GM19023 (cell line): ENCODE measurements around the gene CERS6.
"Not testable (repeated sequence)": the region's sequence is repeated elsewhere in the genome, so short reads cannot be mapped to it uniquely, and the experiment has no call there.

Source experiments
- ATAC-seq: cut with Tn5 transposase; IDR thresholded peaks from one replicate; pipeline ENCODE4 v1.9.1; 2021; ENCODE audit warnings: mild to moderate bottlenecking, moderate library complexity; ENCODE audit not compliant: unreplicated experiment

Gene CERS6

DNA sequence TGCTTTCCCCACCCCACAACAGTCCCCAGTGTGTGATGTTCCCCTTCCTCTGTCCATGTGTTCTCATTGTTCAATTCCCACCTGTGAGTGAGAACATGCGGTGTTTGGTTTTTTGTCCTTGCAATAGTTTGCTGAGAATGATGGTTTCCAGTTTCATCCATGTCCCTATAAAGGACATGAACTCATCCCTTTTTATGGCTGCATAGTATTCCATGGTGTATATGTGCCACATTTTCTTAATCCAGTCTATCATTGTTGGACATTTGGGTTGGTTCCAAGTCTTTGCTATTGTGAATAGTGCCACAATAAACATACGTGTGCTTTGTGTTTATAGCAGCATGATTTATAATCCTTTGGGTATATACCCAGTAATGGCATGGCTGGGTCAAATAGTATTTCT lies 335.1 kb downstream of the CERS6 start:
- ATAC-seq: not testable (repeated sequence)

- no peak for ATAC-seq
Observed at GRCh38 chr2:168793596-168793995, 337.5 kb downstream of the CERS6 start.

DNA sequence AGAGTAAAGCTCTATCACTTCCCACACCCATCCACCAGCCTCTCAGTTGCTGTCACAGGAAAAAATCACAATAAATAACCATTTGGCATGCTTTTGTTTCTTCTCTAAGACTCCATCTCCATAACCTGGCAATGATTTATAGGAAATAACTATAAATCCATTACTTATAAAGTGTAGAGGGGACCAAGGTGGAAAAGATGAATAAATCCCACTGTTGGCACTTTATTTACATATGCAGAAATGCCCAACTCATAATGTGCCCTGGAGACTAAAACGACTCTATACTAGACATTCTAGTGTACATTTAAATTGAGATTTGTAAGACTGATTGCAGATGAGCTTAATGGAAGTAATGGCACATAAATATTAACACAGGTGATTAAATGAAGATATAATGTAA lies 338.9 kb downstream of the CERS6 start:
- no peak for ATAC-seq

GRCh38 chr2:168796090-168796577 lies 340.1 kb downstream of the CERS6 start:
- no peak for ATAC-seq

GRCh38 chr2:168796583-168797285 lies 340.7 kb downstream of the CERS6 start:
- ATAC-seq: no peak

DNA sequence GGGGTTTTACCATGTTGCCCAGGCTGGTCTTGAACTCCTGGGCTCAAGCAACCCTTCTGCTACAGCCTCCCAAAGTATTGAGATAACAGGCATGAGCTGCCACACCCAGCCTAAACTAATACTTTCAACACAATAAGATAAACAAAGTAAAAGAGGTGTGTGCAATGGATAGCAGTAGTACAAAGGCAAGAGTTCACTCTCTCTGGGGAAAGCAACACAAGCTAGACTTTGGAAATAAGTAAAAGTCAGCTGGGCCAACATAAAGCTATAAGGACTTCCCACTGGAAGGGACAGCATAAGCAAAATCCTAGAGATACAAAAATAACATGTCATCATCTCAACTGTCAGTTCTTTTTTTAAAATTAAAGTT lies 341.2 kb downstream of the CERS6 start:
- ATAC-seq: no peak

GRCh38 chr2:168798076-168798887 lies 342.2 kb downstream of the CERS6 start:
- ATAC-seq: no peak

- no peak for ATAC-seq
Observed at GRCh38 chr2:168798888-168799410, 342.9 kb downstream of the CERS6 start.

DNA sequence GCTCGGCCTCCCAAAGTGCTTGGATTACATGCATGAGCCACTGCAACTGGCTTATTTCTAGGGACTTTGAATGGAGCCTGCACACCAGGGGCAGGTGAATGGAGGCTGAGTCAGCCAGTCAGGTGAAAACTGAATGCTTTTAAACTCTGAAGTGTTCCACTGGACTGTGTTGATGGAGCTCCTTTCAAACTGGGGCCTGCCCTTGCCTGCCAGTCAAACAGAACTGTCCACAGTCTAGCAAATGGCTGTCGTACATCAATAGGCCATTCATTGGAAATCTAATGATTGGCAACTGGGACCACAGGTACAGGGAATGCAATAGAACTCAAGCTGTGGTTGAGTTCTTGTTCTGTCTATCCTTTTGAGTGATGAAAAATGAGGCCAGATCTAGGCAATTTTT lies 345.4 kb downstream of the CERS6 start:
- no peak for ATAC-seq

DNA sequence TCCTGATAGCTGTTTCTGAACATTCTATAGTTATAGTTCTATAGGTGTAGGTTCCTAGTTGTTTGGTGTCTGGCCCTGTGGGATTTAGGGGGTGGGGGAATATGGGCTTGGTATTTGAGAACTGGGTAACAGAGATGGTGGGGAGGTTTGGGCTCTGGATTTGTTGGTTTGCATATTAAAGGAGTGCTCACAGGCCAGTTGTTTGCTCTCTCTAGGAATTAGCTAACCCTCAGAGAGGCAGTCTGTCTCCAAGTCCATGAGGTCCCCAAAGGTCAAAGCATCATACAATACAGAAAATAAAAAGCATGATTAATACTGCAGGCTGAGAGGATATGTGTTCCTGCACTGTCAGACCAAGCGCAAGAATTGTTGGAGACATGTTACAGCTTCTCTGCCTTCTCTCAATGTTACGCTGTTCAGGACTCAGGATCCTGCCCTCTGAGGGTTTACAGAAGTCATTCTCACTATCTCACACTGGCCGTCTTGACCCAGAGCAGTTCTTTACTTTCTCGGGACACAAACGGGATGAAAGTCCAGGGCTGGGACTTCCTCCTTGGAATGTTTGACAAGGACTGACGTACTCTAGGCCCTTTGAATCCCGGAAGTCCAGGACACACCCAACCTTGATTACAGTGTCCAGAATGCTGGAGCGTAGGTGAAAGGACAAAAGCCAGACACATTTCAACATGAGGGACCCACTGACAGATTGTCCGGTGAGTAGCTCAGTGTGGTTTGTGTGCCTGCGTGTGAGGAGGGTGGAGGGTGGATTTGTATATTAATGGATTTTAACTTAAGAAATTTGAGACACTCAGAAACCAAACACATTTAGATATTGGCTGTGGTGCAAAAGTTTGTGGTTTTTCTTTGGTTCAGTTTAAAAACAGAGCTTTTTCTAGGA lies 346.1 kb downstream of the CERS6 start, which contains the start of gene NOSTRIN:
Gene NOSTRIN (plus strand): TSS at position 677 of the 898 bp plus-strand sequence. CDS start 10 bp downstream, at position 687.
- ATAC-seq: no peak

DNA sequence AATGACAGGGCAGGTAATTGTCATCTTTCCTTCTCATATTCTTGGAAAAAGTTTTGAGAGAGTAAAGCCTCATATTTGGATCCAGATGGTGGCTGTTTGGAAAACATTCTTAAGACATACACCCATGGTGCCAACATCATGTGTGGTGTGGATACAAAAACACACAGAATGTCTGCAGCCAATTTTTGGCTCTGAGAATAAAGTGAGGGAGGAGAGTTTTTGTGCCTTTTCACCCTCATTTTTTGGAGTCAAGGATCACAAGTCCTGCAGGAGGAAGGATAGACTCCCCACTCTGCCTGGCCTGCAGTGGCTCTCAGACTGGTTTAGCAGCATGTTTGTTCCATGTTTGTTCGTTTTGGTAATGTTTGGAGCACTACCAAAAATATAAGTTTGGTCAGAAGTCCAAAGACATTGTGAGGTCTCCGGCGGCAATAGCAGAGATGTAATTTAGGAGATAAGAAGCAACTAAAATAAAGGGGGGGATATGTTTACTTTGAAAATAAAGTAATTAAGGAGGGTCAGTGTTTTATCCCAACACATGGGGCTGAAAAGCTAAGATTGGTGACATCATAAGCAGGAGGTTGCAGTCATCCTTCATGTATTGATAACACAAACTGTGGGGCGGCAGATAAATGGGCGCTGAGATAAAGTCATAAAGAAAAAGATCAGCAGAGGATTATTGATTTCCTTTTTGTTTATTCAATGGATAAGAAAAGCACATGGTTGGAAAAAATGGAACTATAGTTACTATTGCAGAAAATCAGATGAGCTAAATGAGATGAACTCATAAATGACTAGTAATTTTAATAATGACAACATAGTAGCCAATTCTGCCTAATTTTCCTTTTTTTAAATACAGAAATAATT lies 347.0 kb downstream of the CERS6 start:
- no peak for ATAC-seq

DNA sequence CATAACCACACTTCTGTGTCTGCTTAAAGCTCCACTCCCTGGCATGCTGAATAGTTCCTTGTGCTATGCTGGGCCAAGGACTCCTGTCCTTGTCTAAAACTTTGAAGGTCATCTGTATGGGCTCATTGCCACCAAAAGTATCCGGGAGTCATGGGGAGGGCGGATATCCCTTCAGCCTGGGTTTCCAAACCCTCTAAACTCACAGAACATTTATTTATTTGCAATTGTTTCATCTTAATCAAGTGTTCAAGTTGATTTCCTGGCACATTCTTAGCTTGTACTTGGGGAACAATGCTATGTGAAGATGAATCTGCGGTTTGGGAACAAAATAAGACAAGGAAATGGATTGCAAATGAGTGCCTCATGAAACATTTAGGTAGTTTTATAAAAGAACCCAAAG lies 348.1 kb downstream of the CERS6 start:
- ATAC-seq: no peak

- ATAC-seq: no peak
Observed at GRCh38 chr2:168805615-168806014, 349.5 kb downstream of the CERS6 start.

DNA sequence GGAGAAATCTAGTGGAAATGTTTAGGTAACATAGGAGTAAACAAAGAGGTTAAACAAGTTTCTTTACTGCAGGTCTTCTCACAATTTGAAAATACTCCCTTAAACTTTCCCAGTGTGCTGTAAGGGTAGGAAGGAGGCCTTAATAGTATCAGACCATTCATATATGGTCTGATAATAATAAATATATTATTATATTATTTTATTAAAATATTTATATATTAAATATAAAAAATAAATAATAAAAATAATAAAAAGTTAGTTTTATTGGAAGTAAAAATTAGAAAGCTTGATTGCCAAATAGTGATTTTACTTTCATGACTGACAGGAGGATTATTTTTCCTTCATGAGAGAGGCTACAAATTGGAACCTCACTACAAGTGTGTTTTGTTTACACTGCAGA lies 353.5 kb downstream of the CERS6 start:
- ATAC-seq: no peak

DNA sequence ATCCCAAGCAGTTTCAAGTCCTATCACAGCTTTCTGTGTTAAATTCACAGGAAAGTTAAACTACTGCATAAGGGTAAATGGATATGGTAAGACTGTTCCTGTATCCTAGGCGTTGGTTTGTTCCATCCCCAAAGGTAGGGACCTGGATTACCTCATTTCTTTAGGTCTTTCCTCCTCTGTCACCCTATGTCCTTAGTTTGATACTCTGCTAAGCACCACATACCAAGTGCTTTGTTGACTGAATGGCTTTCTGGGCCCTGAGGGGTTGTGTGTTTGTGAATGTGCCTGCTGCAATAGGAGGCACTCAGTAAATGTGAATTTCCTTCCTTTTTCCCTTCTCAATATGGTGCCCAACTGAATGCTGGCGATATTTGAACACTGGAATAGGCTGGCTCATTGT lies 354.2 kb downstream of the CERS6 start:
- no peak for ATAC-seq

GRCh38 chr2:168811696-168812095 lies 355.6 kb downstream of the CERS6 start:
- ATAC-seq: no peak

DNA sequence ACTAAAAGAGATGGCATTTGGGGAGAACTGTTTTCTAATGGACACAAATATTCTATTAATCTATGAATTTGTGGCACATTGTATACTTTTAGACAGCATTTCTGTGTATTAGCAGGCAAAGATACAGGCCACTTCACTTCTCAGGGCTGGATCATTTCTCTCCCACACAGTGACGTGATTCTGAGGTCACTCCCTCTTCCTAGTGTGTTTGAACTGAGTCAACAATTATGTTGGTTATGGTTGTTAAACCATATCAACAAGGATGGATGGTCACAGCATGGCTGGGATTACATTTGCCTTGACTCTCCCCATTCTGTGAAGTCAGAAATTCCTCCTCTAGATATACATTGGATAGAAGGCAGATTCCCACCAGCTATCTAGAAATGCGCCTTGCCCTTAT lies 358.0 kb downstream of the CERS6 start:
- no peak for ATAC-seq

- ATAC-seq: no peak
Observed at GRCh38 chr2:168814939-168815907, 359.2 kb downstream of the CERS6 start.

DNA sequence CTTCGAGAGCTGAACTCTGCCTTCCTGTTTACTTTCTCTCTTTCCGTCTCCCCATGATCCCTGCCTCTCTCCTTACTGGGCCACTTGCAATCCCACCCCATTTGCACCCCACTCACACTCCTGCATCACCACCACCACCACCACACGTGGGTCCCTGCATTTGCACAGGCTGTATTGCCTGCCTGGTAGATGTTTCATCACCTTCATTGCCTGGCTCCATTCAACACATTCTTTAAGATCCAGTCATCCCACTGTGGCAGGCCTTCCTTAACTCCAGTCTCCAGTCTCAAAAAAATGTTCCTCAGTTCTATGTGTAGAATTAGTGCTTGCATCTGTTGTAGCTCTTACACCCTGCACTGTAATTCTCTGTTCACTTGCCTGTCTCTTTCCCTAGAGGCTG lies 360.3 kb downstream of the CERS6 start:
- ATAC-seq: no peak
